Body of pancreas (tissue), 4 donors: ENCODE data around the gene ASTN2. TPM values are rescaled to one million over a fixed set of nuclear protein-coding genes. Genes with fewer than 3 reads are reported as not detected.
A peak's percentile ranks its signal among the peaks of the same experiment; 100 is the strongest.

Experiments
- ATAC-seq: fragments of 150-250 bp; one replicate; pipeline ENCODE4 v1.9.1; 2016
- DNase-seq, 4 donors: peaks; one replicate each; pipeline ENCODE4 v3.0.0-alpha.2; 2019
- H3K27ac ChIP-seq, 4 donors: fragments of 200-600 bp; sonication (generic); 1 replicate in 3 of 4; 2 replicates in 1 of 4; pipeline versions ENCODE4 v1.5.1 to v1.6.1; 2016 to 2019; ENCODE audit warnings: mild to moderate bottlenecking in 1 of 4, mixed read lengths in 1 of 4, moderate library complexity in 1 of 4
- H3K27me3 ChIP-seq, 2 donors: fragments of 200-600 bp; sonication (generic); one replicate each; pipeline ENCODE4 v1.6.0; 2016; ENCODE audit warnings: mild to moderate bottlenecking in 1 of 2
- H3K36me3 ChIP-seq, 2 donors: fragments of 200-600 bp; sonication (generic); replicated peaks in 1 of 2; 2 replicates each; pipeline ENCODE4 v1.5.1; 2016; ENCODE audit warnings: low read depth in 2 of 2; ENCODE audit not compliant: insufficient read depth in 1 of 2
- H3K4me1 ChIP-seq: fragments of 200-600 bp; sonication (generic); one replicate; pipeline ENCODE4 v1.6.0; 2016
- H3K4me3 ChIP-seq, 2 donors: fragments of 200-600 bp; sonication (generic); 1 replicate in 1 of 2; 2 replicates in 1 of 2; pipeline ENCODE4 v1.5.1; 2016 to 2019
- H3K9me3 ChIP-seq, 3 donors: fragments of 200-600 bp; sonication (generic); 1 replicate in 2 of 3; 2 replicates in 1 of 3; pipeline ENCODE4 v1.5.1; 2016
- CTCF ChIP-seq, 7 experiments: fragments of 450-650 bp in 4 of 7; fragments of 200-600 bp in 3 of 7; sonication (generic) in 3 of 7; IDR thresholded peaks; one replicate each; pipeline ENCODE4 v1.5.1; 2016 to 2019; ENCODE audit warnings: antibody characterized with exemption in 7 of 7
- POLR2A ChIP-seq, 3 donors: fragments of 450-650 bp; IDR thresholded peaks; one replicate each; pipeline ENCODE4 v1.6.1; 2016; ENCODE audit warnings: antibody characterized with exemption in 3 of 3, mild to moderate bottlenecking in 2 of 3
- WGBS, 2 donors: methylation state at CpG; one replicate each; pipeline ENCODE4 v1.1.5; 2017; 5-methylcytosine and 5-hydroxymethylcytosine counted together
- intact Hi-C: fragments of 100-400 bp; cut with DNase I; formaldehyde crosslinking; loops from one replicate; pipeline ENCODE4 v1.15.1; 2023
- total RNA-seq, 2 donors: library from RNA; depleted of rRNA; stranded (reverse); fragments of >200 nt; gene quantifications; one replicate each; pipeline ENCODE4 v1.1.0, GENCODE V29; 2016

ASTN2 gene
- total RNA-seq, 2 donors from 2014 or later: 8.2 to 9.6 TPM

GRCh38 chr9:116689486-116690032, 725.3 kb downstream of the ASTN2 start:
- H3K4me1 ChIP-seq: peaks cover 70% of the 10 kb centered on the region
- intact Hi-C loops: no loop called here
- ATAC-seq: no peak

GRCh38 chr9:116688806-116689485, 725.9 kb downstream of the ASTN2 start:
- intact Hi-C loops: no loop called here
- DNase-seq (no peak), ATAC-seq (no peak)
- Histone ChIP-seq H3K4me3 (no peak overlapping the region), H3K27ac (no peak overlapping the region), H3K4me1 (peaks cover 64% of the 10 kb centered on the region), H3K9me3 (no peaks in the 10 kb centered on the region), H3K27me3 (no peaks in the 10 kb centered on the region), H3K36me3 (no peaks in the 10 kb centered on the region)
- 77 to 78% methylated on average over 3 of the region's 3 CpGs for WGBS, 2 donors
- no peak for TF ChIP-seq POLR2A (IDR thresholded peaks at IDR 0.05)
- no peak for TF ChIP-seq CTCF (IDR thresholded peaks at IDR 0.05)

More at GRCh38 chr9:116689486-116690032, 725.3 kb downstream of the ASTN2 start:
- WGBS, 2 donors: 74 to 92% methylated on average over 3 of the region's 3 CpGs
- Histone ChIP-seq H3K27ac (no peak overlapping the region), H3K9me3 (no peaks in the 10 kb centered on the region), H3K36me3 (no peaks in the 10 kb centered on the region), H3K27me3 (no peaks in the 10 kb centered on the region), H3K4me3 (no peak overlapping the region)
- DNase-seq: no peak
- TF ChIP-seq POLR2A (IDR thresholded peaks at IDR 0.05) (no peak), CTCF (IDR thresholded peaks at IDR 0.05) (no peak)

- ATAC-seq (peak; percentile 13), DNase-seq (peak in 1 of 4 donors; percentile 8)
- no peak for TF ChIP-seq CTCF (IDR thresholded peaks at IDR 0.05)
- no peak for TF ChIP-seq POLR2A (IDR thresholded peaks at IDR 0.05)
- intact Hi-C loops: no loop called here
- WGBS, 2 donors: 5% methylated on average over 7 of the region's 7 CpGs
- Histone ChIP-seq H3K36me3 (no peaks in the 10 kb centered on the region), H3K9me3 (no peaks in the 10 kb centered on the region), H3K4me3 (peak overlapping the region; percentile 72 to 88), H3K27ac (peak overlapping the region in 3 of 4 donors; percentile 66 to 85 (median 81)), H3K27me3 (no peaks in the 10 kb centered on the region), H3K4me1 (peaks cover 52% of the 10 kb centered on the region)
Measured at GRCh38 chr9:116687754-116688135, 727.1 kb downstream of the ASTN2 start.

GRCh38 chr9:116687074-116687753, 727.6 kb downstream of the ASTN2 start, which contains the start of gene TRIM32:
Gene TRIM32 (plus strand): TSS chr9:116687305. CDS start chr9:116697743, 10,438 bp downstream.
- peak; percentile 48 to 65 (median 64) for TF ChIP-seq POLR2A (IDR thresholded peaks at IDR 0.05)
- no peak for TF ChIP-seq CTCF (IDR thresholded peaks at IDR 0.05)
- no peaks in the 10 kb centered on the region for H3K36me3 ChIP-seq
- DNase-seq: peak; percentile 91 to 93 (median 92)
- no peaks in the 10 kb centered on the region for H3K27me3 ChIP-seq
- H3K4me3 ChIP-seq: peak within 1 kb of the TSS; percentile 72 to 88
- no peaks in the 10 kb centered on the region for H3K9me3 ChIP-seq
- ATAC-seq: peak; percentile 97
- peak within 1 kb of the TSS; percentile 52 to 85 (median 74) for H3K27ac ChIP-seq
- WGBS, 2 donors: 0 to 1% methylated on average over 22 to 31 of the region's 54 CpGs
- intact Hi-C loops: no loop called here
- peaks cover 50% of the 10 kb centered on the region for H3K4me1 ChIP-seq
